ENCODE results near the gene SIRPB2.

The SIRPB2 gene

DNA sequence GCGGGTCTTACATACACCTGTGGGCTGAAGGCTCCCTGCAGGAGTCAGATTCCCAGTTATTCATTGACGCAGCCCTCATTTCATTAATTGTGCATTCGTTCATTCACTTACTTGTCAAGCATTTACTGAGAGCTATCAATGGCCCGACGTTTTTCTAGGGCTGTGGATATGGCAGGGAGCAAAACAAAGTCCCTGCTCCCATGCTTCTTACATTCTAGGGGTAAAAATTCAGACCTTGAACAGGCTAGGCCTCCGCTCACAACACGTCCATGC lies 24.2 kb downstream of the SIRPB2 start:
- DNase-seq (ENCODE audit: low read depth), result no peak
- TF ChIP-seq, protein P1, sequence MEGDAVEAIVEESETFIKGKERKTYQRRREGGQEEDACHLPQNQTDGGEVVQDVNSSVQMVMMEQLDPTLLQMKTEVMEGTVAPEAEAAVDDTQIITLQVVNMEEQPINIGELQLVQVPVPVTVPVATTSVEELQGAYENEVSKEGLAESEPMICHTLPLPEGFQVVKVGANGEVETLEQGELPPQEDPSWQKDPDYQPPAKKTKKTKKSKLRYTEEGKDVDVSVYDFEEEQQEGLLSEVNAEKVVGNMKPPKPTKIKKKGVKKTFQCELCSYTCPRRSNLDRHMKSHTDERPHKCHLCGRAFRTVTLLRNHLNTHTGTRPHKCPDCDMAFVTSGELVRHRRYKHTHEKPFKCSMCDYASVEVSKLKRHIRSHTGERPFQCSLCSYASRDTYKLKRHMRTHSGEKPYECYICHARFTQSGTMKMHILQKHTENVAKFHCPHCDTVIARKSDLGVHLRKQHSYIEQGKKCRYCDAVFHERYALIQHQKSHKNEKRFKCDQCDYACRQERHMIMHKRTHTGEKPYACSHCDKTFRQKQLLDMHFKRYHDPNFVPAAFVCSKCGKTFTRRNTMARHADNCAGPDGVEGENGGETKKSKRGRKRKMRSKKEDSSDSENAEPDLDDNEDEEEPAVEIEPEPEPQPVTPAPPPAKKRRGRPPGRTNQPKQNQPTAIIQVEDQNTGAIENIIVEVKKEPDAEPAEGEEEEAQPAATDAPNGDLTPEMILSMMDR (IDR thresholded peaks at IDR 0.05; ENCODE audit: control insufficient read depth, insufficient read depth, low read depth, low read length, missing control alignments), result no peak
- no peak overlapping the region for H3K4me3 ChIP-seq (ENCODE audit: control insufficient read depth, low read depth, low read length)

DNA sequence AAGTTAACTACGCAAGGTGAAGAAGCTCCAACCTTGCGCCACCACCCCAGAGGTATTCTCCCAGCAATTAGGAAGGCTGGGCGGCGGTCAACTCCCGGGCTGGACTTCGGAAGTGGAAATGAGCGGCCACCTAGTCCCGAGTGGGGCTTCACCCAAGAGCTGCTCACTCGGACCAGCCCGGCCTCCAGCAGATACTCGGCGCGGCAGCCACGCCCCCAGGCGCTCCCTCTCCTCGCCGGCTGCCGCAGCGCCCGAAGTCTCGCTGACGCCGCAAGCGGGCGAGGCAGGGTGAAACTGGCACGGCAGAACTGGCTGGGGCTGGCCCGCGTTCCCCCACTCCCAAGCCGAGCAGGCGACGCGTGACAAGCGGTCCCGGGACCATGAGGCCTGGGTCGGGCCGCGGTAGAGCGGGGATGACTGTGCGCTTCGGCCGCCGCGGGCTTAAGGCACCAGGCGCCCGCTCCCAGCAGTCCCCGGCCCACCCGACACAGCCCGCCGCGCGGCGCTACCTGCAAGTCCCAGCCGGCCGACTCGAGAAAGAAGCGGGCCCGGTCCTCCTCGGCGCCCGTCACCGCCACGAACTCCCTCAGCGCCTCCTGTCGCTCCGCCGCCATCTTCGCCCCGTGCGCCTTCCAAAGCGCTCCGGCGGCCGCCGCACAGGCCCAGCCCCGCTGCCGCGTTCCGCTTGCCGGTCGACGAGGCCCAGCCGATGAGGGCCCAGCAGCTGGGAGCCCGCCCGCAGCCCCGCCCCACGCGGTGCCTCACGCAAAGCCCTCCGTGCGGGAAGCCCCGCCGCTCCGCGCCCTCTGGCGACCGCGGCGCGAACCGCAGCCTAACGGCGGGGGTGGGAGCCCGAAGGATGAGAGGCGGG lies 24.8 kb downstream of the SIRPB2 start, which contains the start of gene NSFL1C:
TSS of gene NSFL1C (minus strand) at position 639 of the 871 bp plus-strand sequence. CDS start at position 614, 25 bp downstream.
- peak within 1 kb of the TSS; percentile 58 for H3K4me3 ChIP-seq (ENCODE audit: control insufficient read depth, low read depth, low read length)
- TF ChIP-seq, protein P1 (IDR thresholded peaks at IDR 0.05; ENCODE audit: control insufficient read depth, insufficient read depth, low read depth, low read length, missing control alignments), result peak; percentile 74
- DNase-seq (ENCODE audit: low read depth), result peak; percentile 73

DNA sequence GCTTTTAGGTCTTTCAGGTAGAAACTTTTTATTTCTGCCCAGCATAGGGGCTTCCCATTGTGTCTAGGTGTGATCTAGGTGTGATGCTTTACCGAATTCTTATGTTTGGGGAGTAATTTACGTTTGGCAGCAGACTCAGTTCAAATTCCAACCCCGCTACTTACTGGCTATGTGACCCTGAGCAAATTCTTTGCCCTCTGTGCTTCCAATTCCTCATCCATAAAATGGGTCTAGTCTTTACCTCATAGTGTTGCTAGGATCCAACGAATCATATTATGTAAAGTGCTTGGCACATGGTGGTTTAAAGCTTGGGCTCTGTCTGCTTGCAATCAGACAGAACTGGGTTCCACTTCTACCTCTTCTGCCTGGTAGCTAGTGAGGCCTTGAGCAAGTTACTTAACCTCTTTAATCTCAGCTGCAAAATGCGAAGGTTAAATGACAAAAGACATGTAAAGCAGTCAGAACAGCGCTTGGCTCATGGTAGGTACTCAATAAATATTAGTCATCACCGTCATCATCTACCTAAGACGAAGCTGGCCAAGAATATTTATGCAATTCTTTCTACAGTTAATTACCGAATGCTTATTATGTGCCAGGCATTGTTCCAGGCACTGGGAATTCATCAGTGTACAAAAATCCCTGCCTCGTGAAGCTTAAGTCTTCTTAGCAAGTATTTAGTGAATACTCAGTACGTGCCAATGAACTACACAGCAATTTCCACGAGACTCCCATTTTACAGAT lies 25.6 kb downstream of the SIRPB2 start:
- peak overlapping the region; percentile 58 for H3K4me3 ChIP-seq (ENCODE audit: control insufficient read depth, low read depth, low read length)
- TF ChIP-seq, protein P1 (IDR thresholded peaks at IDR 0.05; ENCODE audit: control insufficient read depth, insufficient read depth, low read depth, low read length, missing control alignments), result no peak
- DNase-seq (ENCODE audit: low read depth), result no peak

DNA sequence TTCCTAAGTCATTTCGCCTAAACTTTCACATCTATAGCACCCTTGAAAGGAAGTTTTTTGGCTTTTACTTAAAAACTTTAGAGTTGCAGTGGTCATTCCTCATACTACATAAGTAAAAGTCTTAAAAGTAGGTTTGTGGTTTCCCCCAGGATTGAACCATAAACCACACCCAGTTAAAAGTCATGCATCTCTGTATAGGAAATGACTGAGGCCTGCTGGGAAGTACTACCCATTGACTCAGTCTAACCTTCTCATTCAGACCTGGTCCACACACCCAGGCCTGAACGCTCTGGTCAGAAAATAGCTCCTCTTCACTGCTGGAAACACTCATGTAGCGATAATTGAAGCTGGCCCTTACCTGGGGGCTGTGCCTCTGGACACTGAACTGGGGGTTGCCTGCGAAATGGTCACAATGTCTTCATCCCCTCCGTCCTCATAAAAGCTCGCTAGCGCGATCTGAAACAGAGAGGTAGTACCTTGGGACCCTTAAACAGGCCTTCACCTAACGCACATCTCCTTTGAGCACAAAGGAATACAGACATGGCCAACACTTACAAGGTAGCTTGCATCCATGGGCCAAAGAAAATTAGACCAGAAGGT lies 27.1 kb downstream of the SIRPB2 start:
- no peak for DNase-seq (ENCODE audit: low read depth)
- H3K4me3 ChIP-seq (ENCODE audit: control insufficient read depth, low read depth, low read length), result no peak overlapping the region
- TF ChIP-seq, protein P1 (IDR thresholded peaks at IDR 0.05; ENCODE audit: control insufficient read depth, insufficient read depth, low read depth, low read length, missing control alignments), result no peak

DNA sequence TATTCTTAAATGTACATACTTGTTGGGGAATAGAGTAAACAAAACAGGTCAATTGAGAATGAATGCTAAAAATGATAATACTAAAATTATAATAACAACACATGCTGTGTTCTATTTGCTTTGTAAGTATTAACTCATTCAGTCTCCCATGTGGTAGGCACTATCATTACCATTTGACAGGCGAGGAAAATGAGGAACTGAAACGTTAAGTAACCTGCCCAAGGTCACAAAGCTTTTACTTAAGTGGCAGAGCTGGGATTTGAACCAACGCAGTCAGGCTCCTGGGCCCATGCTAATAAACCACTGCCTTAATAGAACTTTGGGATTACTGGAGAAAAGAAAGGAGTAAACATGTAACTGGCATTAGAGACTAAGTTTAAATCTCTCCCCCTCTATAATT lies 28.4 kb downstream of the SIRPB2 start:
- TF ChIP-seq, protein P1 (IDR thresholded peaks at IDR 0.05; ENCODE audit: control insufficient read depth, insufficient read depth, low read depth, low read length, missing control alignments), result no peak
- DNase-seq (ENCODE audit: low read depth), result no peak
- no peak overlapping the region for H3K4me3 ChIP-seq (ENCODE audit: control insufficient read depth, low read depth, low read length)

DNA sequence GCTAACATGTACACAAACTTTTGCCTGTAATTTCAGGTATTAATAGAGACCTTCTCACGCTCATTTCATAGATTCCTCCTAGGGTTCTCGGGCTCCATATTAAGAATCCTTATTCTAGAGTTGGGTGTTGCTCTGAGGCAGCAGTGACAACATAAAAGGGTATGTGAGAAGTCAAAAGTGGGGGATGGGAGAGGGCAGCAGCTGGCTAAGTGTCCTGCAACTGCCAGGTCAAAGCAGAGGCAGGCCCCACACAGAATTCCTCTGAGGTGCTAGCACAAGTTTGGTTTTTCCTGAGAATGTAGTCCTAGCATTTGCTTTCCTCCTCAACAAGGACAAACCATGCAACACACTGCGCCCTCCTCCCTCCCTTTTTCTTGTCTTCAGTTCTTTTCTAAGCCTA lies 29.2 kb downstream of the SIRPB2 start:
- TF ChIP-seq, protein P1 (IDR thresholded peaks at IDR 0.05; ENCODE audit: control insufficient read depth, insufficient read depth, low read depth, low read length, missing control alignments), result no peak
- DNase-seq (ENCODE audit: low read depth), result no peak
- H3K4me3 ChIP-seq (ENCODE audit: control insufficient read depth, low read depth, low read length), result no peak overlapping the region
